A549 (cell line): ENCODE data around the gene PRKCG. TPM values are rescaled to one million over a fixed set of nuclear protein-coding genes. Genes with fewer than 3 reads are reported as not detected.

Source experiments
- ATAC-seq, 2 experiments: fragments of 200-7000 bp in 1 of 2; fragments of >200 bp in 1 of 2; cut with Nextera tagmentation in 1 of 2; cut with Tn5 transposase in 1 of 2; 3 replicates each; pipeline versions ENCODE4 v1.8.0 to v1.9.1; 2018 to 2020; ENCODE audit warnings: mild to moderate bottlenecking in 1 of 2, moderate library complexity in 1 of 2
- CTCF ChIA-PET: fragments of 300-600 bp; sonication (Branson Sonifier 250); formaldehyde crosslinking; extraction: SDS; loops from one replicate; lab custom pipeline; 2021; ENCODE audit warnings: antibody characterized with exemption, inconsistent platforms; lab: Yijun Ruan, JAX
- POLR2A ChIA-PET: fragments of 350-600 bp; formaldehyde crosslinking; extraction: SDS; loops from one replicate; lab custom pipeline; 2021; ENCODE audit warnings: antibody characterized with exemption, inconsistent platforms; lab: Yijun Ruan, JAX
- DNase-seq, 2 experiments: peaks; one replicate each; pipeline versions ENCODE4 v3.0.0 to v3.0.0-alpha.2; 2011 to 2016; ENCODE audit warnings: low read depth in 1 of 2, low spot score in 1 of 2
- FAIRE-seq: peaks from 2 replicates; lab custom pipeline; 2011; peaks lifted over from hg19 to GRCh38; lab: Jason Lieb, UNC
- H3K27ac ChIP-seq, 2 experiments: fragments of >200 bp; sonication (Bioruptor Twin); formaldehyde crosslinking; 3 replicates each; pipeline ENCODE4 v1.5.1; 2016 to 2017
- H3K4me1 ChIP-seq: fragments of >200 bp; sonication (Bioruptor Twin); formaldehyde crosslinking; 3 replicates; pipeline ENCODE4 v1.6.1; 2016
- H3K4me2 ChIP-seq: fragments of >200 bp; sonication (Bioruptor Twin); formaldehyde crosslinking; 3 replicates; pipeline ENCODE4 v1.6.1; 2016
- H3K4me3 ChIP-seq: fragments of >200 bp; sonication (Bioruptor Twin); formaldehyde crosslinking; 3 replicates; pipeline ENCODE4 v1.5.1; 2016
- H3K9me3 ChIP-seq: fragments of >200 bp; sonication (Bioruptor Twin); formaldehyde crosslinking; 3 replicates; pipeline ENCODE4 v1.6.1; 2016
- BHLHE40 ChIP-seq: IDR thresholded peaks from 2 replicates; pipeline ENCODE4 v1.6.1; 2012; ENCODE audit warnings: low read depth, low read length, inconsistent platforms
- CBX2 ChIP-seq: fragments of 200-600 bp; sonication (generic); IDR thresholded peaks from 2 replicates; pipeline ENCODE4 v1.6.1; 2016; ENCODE audit warnings: low read depth, mild to moderate bottlenecking, borderline replicate concordance
- CBX8 ChIP-seq: fragments of 200-600 bp; sonication (generic); IDR thresholded peaks from 2 replicates; pipeline ENCODE4 v1.6.1; 2016
- EHMT2 ChIP-seq: fragments of 200-600 bp; sonication (generic); IDR thresholded peaks from 2 replicates; pipeline ENCODE4 v1.6.1; 2016; ENCODE audit warnings: antibody characterized with exemption, low read depth, mild to moderate bottlenecking, moderate library complexity
- FOSB ChIP-seq: fragments of 250-450 bp; sonication (Bioruptor Pico); IDR thresholded peaks from 2 replicates; pipeline ENCODE4 v1.5.0; 2020; ENCODE audit warnings: mild to moderate bottlenecking, moderate library complexity
- FOXS1 ChIP-seq: fragments of 250-450 bp; sonication (Bioruptor Pico); IDR thresholded peaks from 2 replicates; pipeline ENCODE4 v1.5.0; 2020; ENCODE audit warnings: mild to moderate bottlenecking, moderate library complexity
- GATA3 ChIP-seq: IDR thresholded peaks from 2 replicates; pipeline ENCODE4 v1.6.1; 2012; ENCODE audit warnings: borderline replicate concordance
- HDAC2 ChIP-seq: fragments of 200-600 bp; sonication (generic); IDR thresholded peaks from 2 replicates; pipeline ENCODE4 v1.6.1; 2016
- HOXA7 ChIP-seq: fragments of 250-450 bp; sonication (Bioruptor Pico); IDR thresholded peaks from 2 replicates; pipeline ENCODE4 v1.5.0; 2020; ENCODE audit warnings: mild to moderate bottlenecking, moderate library complexity
- HOXB13 ChIP-seq: fragments of 250-450 bp; sonication (Bioruptor Pico); IDR thresholded peaks from 2 replicates; pipeline ENCODE4 v1.5.0; 2020; ENCODE audit warnings: low read depth, mild to moderate bottlenecking, moderate library complexity
- JUNB ChIP-seq: fragments of >200 bp; sonication (Bioruptor Twin); formaldehyde crosslinking; IDR thresholded peaks from 2 replicates; pipeline ENCODE4 v1.6.1; 2016
- MAFK ChIP-seq: fragments of 450-650 bp; IDR thresholded peaks from 2 replicates; pipeline ENCODE4 v1.6.1; 2014; ENCODE audit not compliant: partially characterized antibody
- MYC ChIP-seq: IDR thresholded peaks from 2 replicates; pipeline ENCODE4 v1.6.1; 2012; ENCODE audit warnings: mild to moderate bottlenecking, inconsistent platforms, low read length, improper control_type of control experiment, borderline replicate concordance
- RAD21 ChIP-seq, 2 experiments: fragments of >200 bp in 1 of 2; sonication (Bioruptor Twin) in 1 of 2; formaldehyde crosslinking in 1 of 2; IDR thresholded peaks in 1 of 2; conservative IDR thresholded peaks in 1 of 2; 2 replicates in 1 of 2; 3 replicates in 1 of 2; pipeline ENCODE4 v1.6.1; 2012 to 2018; ENCODE audit warnings: inconsistent platforms in 1 of 2
- RFX5 ChIP-seq: fragments of 450-650 bp; IDR thresholded peaks from 2 replicates; pipeline ENCODE4 v1.7.1; 2014; ENCODE audit warnings: antibody characterized with exemption, mild to moderate bottlenecking, moderate library complexity
- RNF2 ChIP-seq: fragments of 200-600 bp; sonication (generic); IDR thresholded peaks from 2 replicates; pipeline ENCODE4 v1.6.1; 2016; ENCODE audit warnings: low read depth, mild to moderate bottlenecking, antibody characterized with exemption, moderate library complexity, borderline replicate concordance
- SMC3 ChIP-seq: fragments of >200 bp; sonication (Bioruptor Twin); formaldehyde crosslinking; IDR thresholded peaks from 3 replicates; pipeline ENCODE4 v1.6.1; 2018; ENCODE audit warnings: inconsistent platforms
- TFCP2L1 ChIP-seq: fragments of 250-450 bp; sonication (Bioruptor Pico); IDR thresholded peaks from 2 replicates; pipeline ENCODE4 v1.5.0; 2021; ENCODE audit warnings: mild to moderate bottlenecking
- ZC3H11A ChIP-seq: fragments of 450-650 bp; IDR thresholded peaks from 2 replicates; pipeline ENCODE4 v1.6.1; 2014; ENCODE audit warnings: antibody characterized with exemption, mild to moderate bottlenecking
- ZFP36 ChIP-seq: fragments of 450-650 bp; IDR thresholded peaks from 2 replicates; pipeline ENCODE4 v1.6.1; 2014; ENCODE audit warnings: borderline replicate concordance; ENCODE audit not compliant: partially characterized antibody
- WGBS: methylation state at CpG from one replicate; pipeline ENCODE4 v1.1.6; 2017; ENCODE audit errors: missing lambda C conversion rate; 5-methylcytosine and 5-hydroxymethylcytosine counted together
- polyA plus RNA-seq, 4 experiments: library from polyadenylated mRNA; depleted of rRNA in 3 of 4; stranded (reverse); fragments of >200 nt; fragmentation: RNase III in 1 of 4; extraction: RNeasy Plus Mini Kit Qiagen cat#74134 plus additional on column Dnase treatment in 1 of 4; gene quantifications; 2 replicates in 3 of 4; 3 replicates in 1 of 4; pipeline ENCODE4 v1.2.3, GENCODE V29; 2011 to 2017
- TF ChIP-seq, protein P1 (sequence below): IDR thresholded peaks from 2 replicates; pipeline ENCODE4 v1.6.1; 2012
- TF ChIP-seq, protein P2 (sequence below): IDR thresholded peaks from 2 replicates; pipeline ENCODE4 v1.6.1; 2012; ENCODE audit warnings: low read depth, borderline replicate concordance
- TF ChIP-seq, protein P3 (sequence below): IDR thresholded peaks from 2 replicates; pipeline ENCODE4 v1.6.1; 2012

PRKCG gene
- polyA plus RNA-seq, 2 of the 4 experiments (the other 2 are of a cell fraction), result 0.61 to 0.81 TPM

DNA sequence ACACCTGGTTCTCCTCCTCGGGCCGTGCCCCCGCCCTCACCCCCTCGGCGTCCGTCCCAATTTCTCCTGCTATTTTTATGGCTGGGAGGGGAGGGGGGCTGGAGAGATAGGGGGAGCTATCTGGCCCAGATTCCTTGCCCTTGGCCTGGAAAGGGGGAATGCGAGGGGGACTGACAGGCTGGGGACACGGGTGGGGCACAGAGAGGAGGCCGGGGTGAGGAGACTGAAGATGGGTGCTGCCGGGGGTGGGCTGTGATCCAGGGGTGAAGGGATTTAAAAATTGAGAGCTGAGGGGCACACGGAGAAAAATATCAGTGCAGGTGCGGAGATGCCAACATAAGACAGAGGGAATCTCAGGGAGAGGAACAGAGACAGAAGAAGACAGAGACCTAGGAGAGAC is 2.3 kb downstream of the PRKCG start:
- no peak for FAIRE-seq
- 80% methylated on average over 9 of the region's 12 CpGs for WGBS
- Histone ChIP-seq H3K4me3 (no peak overlapping the region), H3K4me1 (peaks cover 28% of the 10 kb centered on the region), H3K9me3 (no peaks in the 10 kb centered on the region), H3K4me2 (no peak overlapping the region), H3K27ac (no peak overlapping the region)
- no peak for TF ChIP-seq ZFP36
- TF ChIP-seq RNF2, result no peak
- ChIA-PET POLR2A (no interaction called here), CTCF (interaction anchor here (0.7 to 11.6 kb wide), 10 partner anchors 14 to 507 kb away, joined by 3 to 88 read pairs (median 14); partner anchors contain the start of gene MYADM)
- no peak for ATAC-seq
- DNase-seq, result no peak

DNA sequence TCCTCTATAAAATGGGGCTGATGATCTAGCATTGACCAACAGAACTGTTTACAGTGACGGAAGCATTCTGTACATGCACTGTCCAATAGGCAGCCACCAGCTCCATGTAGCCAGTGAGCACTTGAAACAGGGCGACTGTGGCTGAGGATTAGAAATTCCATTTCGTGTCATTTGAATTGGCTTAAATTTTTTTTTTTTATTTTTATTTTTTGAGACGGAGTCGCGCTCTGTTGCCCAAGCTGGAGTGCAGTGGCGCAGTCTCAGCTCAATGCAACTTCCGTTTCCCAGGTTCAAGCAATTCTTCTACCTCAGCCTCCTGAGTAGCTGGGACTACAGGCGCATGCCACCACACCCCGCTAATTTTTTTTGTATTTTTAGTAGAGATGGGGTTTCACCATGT is 3.0 kb downstream of the PRKCG start:
- ATAC-seq (no peak), DNase-seq (no peak), FAIRE-seq (no peak)
- H3K4me3 ChIP-seq, result no peak overlapping the region
- H3K27ac ChIP-seq, result no peak overlapping the region
- POLR2A ChIA-PET, result no interaction called here
- 90% methylated on average over 10 of the region's 10 CpGs for WGBS
- no peak overlapping the region for H3K4me2 ChIP-seq
- CTCF ChIA-PET, result interaction anchor here (0.7 to 11.6 kb wide), 10 partner anchors 13 to 506 kb away, joined by 3 to 88 read pairs (median 6); partner anchors contain the start of gene MYADM
- H3K9me3 ChIP-seq, result no peaks in the 10 kb centered on the region
- peaks cover 31% of the 10 kb centered on the region for H3K4me1 ChIP-seq
- TF ChIP-seq HOXB13 (CRISPR knock-in tag) (no peak), ZC3H11A (no peak), JUNB (no peak), HOXA7 (CRISPR knock-in tag) (no peak), FOSB (CRISPR knock-in tag) (no peak)
- TF ChIP-seq, protein P1, sequence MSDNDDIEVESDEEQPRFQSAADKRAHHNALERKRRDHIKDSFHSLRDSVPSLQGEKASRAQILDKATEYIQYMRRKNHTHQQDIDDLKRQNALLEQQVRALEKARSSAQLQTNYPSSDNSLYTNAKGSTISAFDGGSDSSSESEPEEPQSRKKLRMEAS, result no peak
- TF ChIP-seq, all 56 proteins: peak for 0

DNA sequence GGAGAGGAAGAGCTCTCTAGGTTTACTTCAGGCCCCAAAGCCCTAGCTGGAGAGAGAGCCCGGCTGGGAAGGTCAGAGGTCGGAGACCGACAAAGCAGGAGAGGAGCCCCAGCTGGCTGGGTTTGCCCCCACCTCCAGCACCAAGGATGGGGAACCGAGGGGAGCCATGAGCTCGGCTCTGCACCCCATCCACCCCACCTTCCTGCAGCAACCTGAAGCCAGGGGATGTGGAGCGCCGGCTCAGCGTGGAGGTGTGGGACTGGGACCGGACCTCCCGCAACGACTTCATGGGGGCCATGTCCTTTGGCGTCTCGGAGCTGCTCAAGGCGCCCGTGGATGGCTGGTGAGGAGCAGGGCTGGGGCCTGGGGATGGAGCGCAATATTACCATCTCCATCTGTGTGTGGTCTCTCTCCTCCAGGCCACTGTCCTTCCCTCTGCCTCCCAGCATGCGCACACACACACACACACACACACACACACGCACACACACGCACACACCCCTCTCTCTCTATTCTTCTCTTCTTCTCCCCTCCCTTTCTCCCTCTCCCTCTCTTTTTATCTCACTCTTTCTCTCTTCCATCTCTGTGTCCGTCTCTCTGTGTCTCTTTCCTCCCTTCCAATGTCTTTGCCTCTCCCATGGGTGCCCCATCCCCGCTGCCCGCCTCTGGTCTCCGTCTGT is 10.4 kb downstream of the PRKCG start:
- H3K27ac ChIP-seq, result no peak overlapping the region
- WGBS, result 87% methylated on average over 23 of the region's 23 CpGs
- DNase-seq, result no peak
- ChIA-PET POLR2A (interaction anchor here (0.5 kb wide), 1 partner anchor 17 kb away, joined by 6 read pairs; no protein-coding TSS in a partner anchor), CTCF (interaction anchor here (0.9 to 11.6 kb wide), 5 partner anchors 12 to 137 kb away, joined by 3 to 88 read pairs (median 5); no protein-coding TSS in a partner anchor)
- ATAC-seq, result 0 out of 6 replicates have a peak, but pooled peaks of 1 of the 2 experiments have one; percentile 2
- no peak overlapping the region for H3K4me2 ChIP-seq
- H3K4me3 ChIP-seq, result no peak overlapping the region
- H3K4me1 ChIP-seq, result peaks cover 14% of the 10 kb centered on the region
- TF ChIP-seq RAD21 (conservative IDR thresholded peaks at IDR 0.05 in 1 of 2, IDR thresholded peaks at IDR 0.05 in 1 of 2) (no peak), GATA3 (no peak), FOXS1 (CRISPR knock-in tag) (no peak), JUNB (no peak)
- TF ChIP-seq, protein P2, sequence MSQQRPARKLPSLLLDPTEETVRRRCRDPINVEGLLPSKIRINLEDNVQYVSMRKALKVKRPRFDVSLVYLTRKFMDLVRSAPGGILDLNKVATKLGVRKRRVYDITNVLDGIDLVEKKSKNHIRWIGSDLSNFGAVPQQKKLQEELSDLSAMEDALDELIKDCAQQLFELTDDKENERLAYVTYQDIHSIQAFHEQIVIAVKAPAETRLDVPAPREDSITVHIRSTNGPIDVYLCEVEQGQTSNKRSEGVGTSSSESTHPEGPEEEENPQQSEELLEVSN, result no peak
- no peaks in the 10 kb centered on the region for H3K9me3 ChIP-seq
- FAIRE-seq, result no peak

DNA sequence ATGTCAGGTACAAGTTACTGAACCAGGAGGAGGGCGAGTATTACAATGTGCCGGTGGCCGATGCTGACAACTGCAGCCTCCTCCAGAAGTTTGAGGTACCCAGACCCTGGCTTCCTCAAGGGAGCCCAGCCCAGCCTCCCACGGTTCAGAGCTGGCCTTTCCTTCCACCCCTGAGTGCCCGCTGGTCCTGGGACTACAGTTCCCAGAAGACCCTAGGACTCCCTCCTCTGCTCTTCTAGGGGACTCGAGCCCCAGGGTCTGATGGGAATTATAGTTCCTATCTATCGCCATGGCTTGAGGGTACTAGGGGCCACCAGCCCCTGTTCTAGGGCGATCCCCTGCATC is 11.0 kb downstream of the PRKCG start:
- no peak overlapping the region for H3K4me3 ChIP-seq
- CTCF ChIA-PET, result no interaction called here
- 63% methylated on average over 8 of the region's 8 CpGs for WGBS

More for the DNA sequence above, 11.0 kb downstream of the PRKCG start:
- Histone ChIP-seq H3K4me2 (no peak overlapping the region), H3K27ac (no peak overlapping the region), H3K9me3 (no peaks in the 10 kb centered on the region), H3K4me1 (peaks cover 14% of the 10 kb centered on the region)
- POLR2A ChIA-PET, result no interaction called here
- TF ChIP-seq MAFK (no peak), HDAC2 (no peak), TFCP2L1 (no peak), FOXS1 (CRISPR knock-in tag) (no peak), RNF2 (no peak), BHLHE40 (no peak), FOSB (CRISPR knock-in tag) (no peak), CBX2 (no peak), RAD21 (conservative IDR thresholded peaks at IDR 0.05 in 1 of 2, IDR thresholded peaks at IDR 0.05 in 1 of 2) (no peak), MYC (no peak), SMC3 (no peak), CBX8 (no peak), RFX5 (no peak), EHMT2 (no peak)
- TF ChIP-seq, protein P3, sequence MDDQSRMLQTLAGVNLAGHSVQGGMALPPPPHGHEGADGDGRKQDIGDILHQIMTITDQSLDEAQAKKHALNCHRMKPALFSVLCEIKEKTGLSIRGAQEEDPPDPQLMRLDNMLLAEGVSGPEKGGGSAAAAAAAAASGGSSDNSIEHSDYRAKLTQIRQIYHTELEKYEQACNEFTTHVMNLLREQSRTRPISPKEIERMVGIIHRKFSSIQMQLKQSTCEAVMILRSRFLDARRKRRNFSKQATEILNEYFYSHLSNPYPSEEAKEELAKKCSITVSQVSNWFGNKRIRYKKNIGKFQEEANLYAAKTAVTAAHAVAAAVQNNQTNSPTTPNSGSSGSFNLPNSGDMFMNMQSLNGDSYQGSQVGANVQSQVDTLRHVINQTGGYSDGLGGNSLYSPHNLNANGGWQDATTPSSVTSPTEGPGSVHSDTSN, result no peak
- DNase-seq (peak in 1 of 2 experiments; percentile 56), FAIRE-seq (no peak), ATAC-seq (peak; percentile 39 to 52; a peak in 5 of 6 replicates)
